Measurements from ENCODE around the gene HJV. TPM values are rescaled to one million over a fixed set of nuclear protein-coding genes. Genes with fewer than 3 reads are reported as not detected.

The HJV gene
- total and polyA plus RNA-seq, 2 experiments from 2014 or later, result 3.0 to 5.7 TPM

DNA sequence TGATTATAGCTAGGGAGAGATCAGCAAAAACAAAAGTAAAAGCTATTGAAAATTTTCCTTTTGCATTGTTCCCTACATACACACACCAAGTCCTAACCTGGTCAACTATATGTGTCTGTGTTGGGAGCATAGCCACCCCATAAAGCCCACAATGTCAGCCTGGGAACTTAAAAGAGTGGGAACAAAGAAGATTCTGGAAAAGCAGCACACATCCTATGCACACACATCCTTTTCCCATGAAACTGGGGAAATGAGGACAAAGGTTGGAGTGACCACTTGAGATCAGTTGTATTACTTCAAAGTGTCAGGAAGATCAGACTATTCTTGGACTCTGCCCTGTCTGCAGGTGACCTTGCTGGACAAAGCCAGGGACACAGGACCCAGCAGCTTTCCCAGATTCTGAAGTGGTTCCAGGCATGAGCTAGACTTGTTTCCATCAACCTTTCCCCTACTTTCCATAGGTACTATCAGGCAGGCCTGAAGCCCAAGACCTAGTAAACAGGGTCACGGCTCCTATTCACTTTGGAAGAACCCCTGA is 41.0 kb downstream of the HJV start:
- no peaks in the 10 kb centered on the region for H3K27me3 ChIP-seq
- no peaks in the 10 kb centered on the region for H3K9me2 ChIP-seq (replicated peaks; ENCODE audit: insufficient read depth)
- 100% methylated on average over 1 of the region's 1 CpG for WGBS (ENCODE audit: low lambda C conversion rate, missing lambda C conversion rate)
- no peak for DNase-seq (ENCODE audit: low spot score)
- H3K36me3 ChIP-seq (replicated peaks; ENCODE audit: insufficient read depth, low read depth), result no peaks in the 10 kb centered on the region
- no peak overlapping the region for H2AFZ ChIP-seq
- no peak overlapping the region for H3K4me3 ChIP-seq
- peak overlapping the region; percentile 90 for H3K27ac ChIP-seq
- TF ChIP-seq, protein P1, sequence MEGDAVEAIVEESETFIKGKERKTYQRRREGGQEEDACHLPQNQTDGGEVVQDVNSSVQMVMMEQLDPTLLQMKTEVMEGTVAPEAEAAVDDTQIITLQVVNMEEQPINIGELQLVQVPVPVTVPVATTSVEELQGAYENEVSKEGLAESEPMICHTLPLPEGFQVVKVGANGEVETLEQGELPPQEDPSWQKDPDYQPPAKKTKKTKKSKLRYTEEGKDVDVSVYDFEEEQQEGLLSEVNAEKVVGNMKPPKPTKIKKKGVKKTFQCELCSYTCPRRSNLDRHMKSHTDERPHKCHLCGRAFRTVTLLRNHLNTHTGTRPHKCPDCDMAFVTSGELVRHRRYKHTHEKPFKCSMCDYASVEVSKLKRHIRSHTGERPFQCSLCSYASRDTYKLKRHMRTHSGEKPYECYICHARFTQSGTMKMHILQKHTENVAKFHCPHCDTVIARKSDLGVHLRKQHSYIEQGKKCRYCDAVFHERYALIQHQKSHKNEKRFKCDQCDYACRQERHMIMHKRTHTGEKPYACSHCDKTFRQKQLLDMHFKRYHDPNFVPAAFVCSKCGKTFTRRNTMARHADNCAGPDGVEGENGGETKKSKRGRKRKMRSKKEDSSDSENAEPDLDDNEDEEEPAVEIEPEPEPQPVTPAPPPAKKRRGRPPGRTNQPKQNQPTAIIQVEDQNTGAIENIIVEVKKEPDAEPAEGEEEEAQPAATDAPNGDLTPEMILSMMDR (IDR thresholded peaks at IDR 0.05; ENCODE audit: poor library complexity), result no peak
- no peak for TF ChIP-seq EZH2phosphoT487 (IDR thresholded peaks at IDR 0.05; ENCODE audit: low read depth, severe bottlenecking, unreplicated experiment)
- TF ChIP-seq EZH2 (IDR thresholded peaks at IDR 0.05; ENCODE audit: borderline replicate concordance), result no peak
- no peaks in the 10 kb centered on the region for H4K20me1 ChIP-seq (ENCODE audit: insufficient read depth, poor library complexity, severe bottlenecking)
- peaks cover 21% of the 10 kb centered on the region for H3K4me1 ChIP-seq (ENCODE audit: insufficient read depth)
- peak overlapping the region; percentile 52 for H3K4me2 ChIP-seq
- no peaks in the 10 kb centered on the region for H3K9me3 ChIP-seq (ENCODE audit: low read depth)
- no peaks in the 10 kb centered on the region for H3K79me2 ChIP-seq

DNA sequence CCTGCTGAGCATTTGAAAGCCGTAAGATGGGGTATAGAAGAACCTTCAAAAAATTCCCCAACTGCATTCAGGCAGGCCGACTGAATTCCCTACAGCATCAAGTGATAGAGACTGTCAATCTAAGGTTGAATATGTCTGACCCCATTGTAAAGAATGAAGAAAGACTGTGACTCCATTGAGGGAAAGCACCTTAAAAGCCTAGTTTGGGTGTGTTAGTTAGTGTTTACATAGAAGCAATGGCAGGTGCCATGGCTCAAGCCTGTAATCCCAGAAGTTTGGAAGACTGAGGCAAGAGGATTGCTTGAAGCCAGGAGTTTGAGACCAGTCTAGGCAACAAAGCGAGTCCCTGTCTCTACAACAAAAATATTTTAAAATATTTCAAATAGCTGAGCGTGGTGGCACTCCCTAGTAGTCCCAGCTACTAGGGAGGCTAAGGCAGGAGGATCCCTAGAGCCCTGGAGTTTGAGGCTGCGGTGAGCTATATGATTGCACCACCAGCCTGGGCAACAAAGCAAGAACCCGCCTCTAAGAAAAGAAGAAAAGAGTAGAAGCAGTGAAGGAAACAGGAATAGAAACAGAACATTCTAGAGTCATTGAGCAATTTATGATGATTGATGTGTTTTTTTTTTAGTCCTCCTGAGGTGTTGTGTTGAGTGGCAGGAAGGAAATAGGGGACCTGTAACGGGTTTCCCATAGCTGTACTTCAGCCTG is 41.6 kb downstream of the HJV start:
- Histone ChIP-seq H3K4me3 (no peak overlapping the region), H3K36me3 (replicated peaks; ENCODE audit: insufficient read depth, low read depth) (no peaks in the 10 kb centered on the region), H3K27ac (peak overlapping the region; percentile 90), H3K27me3 (no peaks in the 10 kb centered on the region), H4K20me1 (ENCODE audit: insufficient read depth, poor library complexity, severe bottlenecking) (no peaks in the 10 kb centered on the region), H3K9me3 (ENCODE audit: low read depth) (no peaks in the 10 kb centered on the region), H3K4me1 (ENCODE audit: insufficient read depth) (peaks cover 21% of the 10 kb centered on the region), H3K4me2 (peak overlapping the region; percentile 52), H3K9me2 (replicated peaks; ENCODE audit: insufficient read depth) (no peaks in the 10 kb centered on the region), H2AFZ (no peak overlapping the region), H3K79me2 (no peaks in the 10 kb centered on the region)
- DNase-seq (ENCODE audit: low spot score), result no peak
- no peak for TF ChIP-seq EZH2 (IDR thresholded peaks at IDR 0.05; ENCODE audit: borderline replicate concordance)
- TF ChIP-seq EZH2phosphoT487 (IDR thresholded peaks at IDR 0.05; ENCODE audit: low read depth, severe bottlenecking, unreplicated experiment), result no peak
- TF ChIP-seq, protein P1 (IDR thresholded peaks at IDR 0.05; ENCODE audit: poor library complexity), result no peak
- 62% methylated on average over 7 of the region's 7 CpGs for WGBS (ENCODE audit: low lambda C conversion rate, missing lambda C conversion rate)

DNA sequence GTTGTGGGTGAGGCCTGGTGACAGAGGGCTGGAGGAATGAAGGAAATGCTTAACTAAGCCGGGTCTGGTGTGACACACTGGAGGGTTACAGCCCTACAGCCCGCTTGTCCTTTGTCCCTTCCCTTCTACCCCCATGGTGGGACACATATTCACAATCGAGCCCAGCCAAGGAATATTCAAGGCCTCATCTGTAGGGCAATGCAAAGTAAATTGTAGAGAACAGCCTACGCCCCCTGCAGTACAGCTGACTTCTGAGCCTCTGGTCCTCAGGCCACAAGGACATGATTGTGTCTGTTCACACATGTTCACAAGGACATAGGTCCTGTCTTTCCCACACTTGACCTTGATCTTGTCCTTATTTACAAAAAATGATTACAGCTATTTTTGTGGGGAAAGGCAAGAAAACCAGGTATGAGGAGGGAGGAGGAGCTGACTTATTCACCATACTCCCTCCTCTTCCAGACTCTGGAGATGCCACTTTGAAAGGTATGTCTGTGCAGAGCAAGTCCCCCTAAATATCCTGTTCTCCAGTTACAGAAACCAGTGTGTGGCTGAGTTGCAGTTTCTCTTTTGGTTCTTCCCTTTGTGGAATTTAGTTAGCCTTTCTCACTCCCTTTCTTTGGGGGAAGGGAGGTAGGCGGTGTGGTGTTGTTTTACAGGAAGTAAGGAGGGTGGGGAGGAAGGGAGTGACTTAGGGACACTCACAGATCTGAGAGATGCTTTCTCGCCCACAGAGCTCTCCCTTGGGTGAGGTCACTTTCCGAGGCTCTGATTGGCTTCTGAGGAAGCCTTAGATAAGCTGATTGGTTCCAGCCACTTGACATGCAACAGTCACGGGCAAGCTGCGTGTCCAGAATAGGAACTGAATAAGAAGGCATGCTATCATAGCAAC is 42.4 kb downstream of the HJV start:
- peak overlapping the region; percentile 7 for H2AFZ ChIP-seq

More for the DNA sequence above, 42.4 kb downstream of the HJV start:
- peak; percentile 95 for DNase-seq (ENCODE audit: low spot score)
- Histone ChIP-seq H3K4me1 (ENCODE audit: insufficient read depth) (peaks cover 21% of the 10 kb centered on the region), H3K79me2 (no peaks in the 10 kb centered on the region), H3K27me3 (no peaks in the 10 kb centered on the region), H3K4me3 (no peak overlapping the region), H3K9me3 (ENCODE audit: low read depth) (no peaks in the 10 kb centered on the region), H3K36me3 (replicated peaks; ENCODE audit: insufficient read depth, low read depth) (no peaks in the 10 kb centered on the region), H3K9me2 (replicated peaks; ENCODE audit: insufficient read depth) (no peaks in the 10 kb centered on the region), H4K20me1 (ENCODE audit: insufficient read depth, poor library complexity, severe bottlenecking) (no peaks in the 10 kb centered on the region), H3K27ac (peak overlapping the region; percentile 94), H3K4me2 (peak overlapping the region; percentile 62)
- WGBS (ENCODE audit: low lambda C conversion rate, missing lambda C conversion rate), result 18% methylated on average over 9 of the region's 9 CpGs
- no peak for TF ChIP-seq EZH2 (IDR thresholded peaks at IDR 0.05; ENCODE audit: borderline replicate concordance)
- TF ChIP-seq, protein P1 (IDR thresholded peaks at IDR 0.05; ENCODE audit: poor library complexity), result peak; percentile 26

Measured in hepatocyte (in vitro differentiated cells).